HG02798 (cell line): ENCODE results near the gene ATP2A3.
"Not testable (repeated sequence)": the region's sequence is repeated elsewhere in the genome, so short reads cannot be mapped to it uniquely, and the experiment has no call there.

ENCODE experiments used
- ATAC-seq: cut with Tn5 transposase; IDR thresholded peaks from one replicate; pipeline ENCODE4 v1.9.1; 2021; ENCODE audit warnings: mild to moderate bottlenecking; ENCODE audit not compliant: unreplicated experiment, poor library complexity

Gene ATP2A3

GRCh38 chr17:3957735-3958599 lies 6.3 kb downstream of the ATP2A3 start:
- no peak for ATAC-seq

- no peak for ATAC-seq
Measured at GRCh38 chr17:3956983-3957382, 7.3 kb downstream of the ATP2A3 start.

- ATAC-seq: no peak
Measured at GRCh38 chr17:3956327-3956957, 7.8 kb downstream of the ATP2A3 start.

- ATAC-seq: no peak
Measured at GRCh38 chr17:3955673-3955988, 8.6 kb downstream of the ATP2A3 start.

- no peak for ATAC-seq
Measured at GRCh38 chr17:3954976-3955672, 9.1 kb downstream of the ATP2A3 start.

GRCh38 chr17:3954086-3954485 lies 10.2 kb downstream of the ATP2A3 start:
- ATAC-seq: no peak

- no peak for ATAC-seq
Measured at GRCh38 chr17:3953542-3953941, 10.7 kb downstream of the ATP2A3 start.

- ATAC-seq: no peak
Measured at GRCh38 chr17:3952186-3952585, 12.1 kb downstream of the ATP2A3 start.

GRCh38 chr17:3951420-3951819 lies 12.8 kb downstream of the ATP2A3 start:
- ATAC-seq: no peak

- no peak for ATAC-seq
Measured at GRCh38 chr17:3951003-3951402, 13.2 kb downstream of the ATP2A3 start.

GRCh38 chr17:3950584-3950983 lies 13.7 kb downstream of the ATP2A3 start:
- no peak for ATAC-seq

- no peak for ATAC-seq
Measured at GRCh38 chr17:3949418-3949817, 14.8 kb downstream of the ATP2A3 start.

GRCh38 chr17:3948551-3948950 lies 15.7 kb downstream of the ATP2A3 start:
- ATAC-seq: not testable (repeated sequence)

GRCh38 chr17:3947318-3947810 lies 16.9 kb downstream of the ATP2A3 start:
- no peak for ATAC-seq

GRCh38 chr17:3946711-3947235 lies 17.5 kb downstream of the ATP2A3 start:
- no peak for ATAC-seq

- ATAC-seq: no peak
Measured at GRCh38 chr17:3944485-3945388, 19.5 kb downstream of the ATP2A3 start.

GRCh38 chr17:3943240-3943891 lies 20.9 kb downstream of the ATP2A3 start:
- ATAC-seq: no peak

GRCh38 chr17:3940965-3941698 lies 23.1 kb downstream of the ATP2A3 start:
- ATAC-seq: no peak

GRCh38 chr17:3937359-3937758 lies 26.9 kb downstream of the ATP2A3 start:
- no peak for ATAC-seq
